Ovary (tissue), 9 donors: ENCODE results near the gene STOML1. TPM values are rescaled to one million over a fixed set of nuclear protein-coding genes. Genes with fewer than 3 reads are reported as not detected.
A peak's percentile ranks its signal among the peaks of the same experiment; 100 is the strongest.

Experiments
- DNase-seq, 5 donors: peaks; one replicate each; pipeline ENCODE4 v3.0.0-alpha.2; 2019 to 2020
- H3K27ac ChIP-seq, 2 donors: fragments of 200-600 bp; one replicate each; pipeline versions ENCODE4 v1.5.1 to v1.8.0; 2019 to 2022
- H3K27me3 ChIP-seq: fragments of 200-600 bp; one replicate; pipeline ENCODE4 v1.8.0; 2022
- H3K36me3 ChIP-seq: fragments of 200-600 bp; sonication (generic); one replicate; pipeline ENCODE4 v1.5.1; 2019
- H3K4me1 ChIP-seq: one replicate; pipeline ENCODE4 v1.8.1; 2013; ENCODE audit warnings: mild to moderate bottlenecking, moderate library complexity; ENCODE audit not compliant: insufficient read depth
- H3K4me3 ChIP-seq: fragments of 200-600 bp; sonication (generic); one replicate; pipeline ENCODE4 v1.5.1; 2017
- H3K9me3 ChIP-seq, 2 donors: fragments of 200-600 bp in 1 of 2; sonication (generic) in 1 of 2; one replicate each; pipeline versions ENCODE4 v1.5.1 to v1.8.1; 2013 to 2019; ENCODE audit warnings: mild to moderate bottlenecking in 1 of 2, moderate library complexity in 1 of 2
- EP300 ChIP-seq: sonication (generic); formaldehyde crosslinking; IDR thresholded peaks from one replicate; pipeline ENCODE4 v1.6.1; 2017; ENCODE audit warnings: antibody characterized with exemption
- POLR2A ChIP-seq: fragments of 450-650 bp; IDR thresholded peaks from one replicate; pipeline ENCODE4 v1.6.1; 2017; ENCODE audit warnings: antibody characterized with exemption, mild to moderate bottlenecking, moderate library complexity
- WGBS, 3 donors: extraction: QIAGEN DNeasy Blood & Tissue Kit in 1 of 3; methylation state at CpG; one replicate each; pipeline versions ENCODE4 v1.1.5 to v1.1.7; 2013 to 2017; 5-methylcytosine and 5-hydroxymethylcytosine counted together
- intact Hi-C, 4 donors: fragments of 100-400 bp; cut with DNase I; formaldehyde crosslinking; loops; one replicate each; pipeline versions ENCODE4 v1.11.0 to v1.15.1; 2022 to 2023
- polyA plus RNA-seq, 2 donors: library from polyadenylated mRNA; stranded (reverse); fragments of 200-250 nt in 1 of 2; fragments of 350-450 nt in 1 of 2; fragmentation: Illumina TruSeq in 1 of 2; extraction: RNeasy Lipid Tissue Mini Kit (QIAGEN cat#74804) in 1 of 2; gene quantifications; one replicate each; pipeline ENCODE4 v1.2.3, GENCODE V29; 2013 to 2014
- total RNA-seq, 7 donors: library from RNA; depleted of rRNA in 2 of 7; stranded (reverse); fragments of >200 nt in 2 of 7; fragmentation: NEBNext Ultra II Directional in 3 of 7; extraction: Animal tissue kit (Norgen Biotek cat#: 25700) in 3 of 7; gene quantifications; one replicate each; pipeline versions ENCODE4 v1.1.0 to v1.2.4, GENCODE V29; 2016 to 2023
- TF ChIP-seq, protein P1 (sequence below), 3 donors: fragments of 450-650 bp in 2 of 3; fragments of 200-600 bp in 1 of 3; IDR thresholded peaks; one replicate each; pipeline versions ENCODE4 v1.5.1 to v1.8.0; 2016 to 2022; ENCODE audit warnings: antibody characterized with exemption in 3 of 3, mild to moderate bottlenecking in 1 of 3
- donor health status: DM: no; HTN: no; CAD: no; lungs with moderate emphysema.
- donor health status: DM: no; HTN: no; CAD: no.
- donor health status: Bipolar disorder and iron deficiency.
- donor health status: DM: yes; HTN: yes; CAD: no.
- donor health status: DM: no; HTN: no; CAD: no.
- donor health status: DM: yes; HTN: yes; CAD: no.

Gene STOML1
- total and polyA plus RNA-seq, 9 donors: 2.1 to 22.9 (median 12.1) TPM

DNA sequence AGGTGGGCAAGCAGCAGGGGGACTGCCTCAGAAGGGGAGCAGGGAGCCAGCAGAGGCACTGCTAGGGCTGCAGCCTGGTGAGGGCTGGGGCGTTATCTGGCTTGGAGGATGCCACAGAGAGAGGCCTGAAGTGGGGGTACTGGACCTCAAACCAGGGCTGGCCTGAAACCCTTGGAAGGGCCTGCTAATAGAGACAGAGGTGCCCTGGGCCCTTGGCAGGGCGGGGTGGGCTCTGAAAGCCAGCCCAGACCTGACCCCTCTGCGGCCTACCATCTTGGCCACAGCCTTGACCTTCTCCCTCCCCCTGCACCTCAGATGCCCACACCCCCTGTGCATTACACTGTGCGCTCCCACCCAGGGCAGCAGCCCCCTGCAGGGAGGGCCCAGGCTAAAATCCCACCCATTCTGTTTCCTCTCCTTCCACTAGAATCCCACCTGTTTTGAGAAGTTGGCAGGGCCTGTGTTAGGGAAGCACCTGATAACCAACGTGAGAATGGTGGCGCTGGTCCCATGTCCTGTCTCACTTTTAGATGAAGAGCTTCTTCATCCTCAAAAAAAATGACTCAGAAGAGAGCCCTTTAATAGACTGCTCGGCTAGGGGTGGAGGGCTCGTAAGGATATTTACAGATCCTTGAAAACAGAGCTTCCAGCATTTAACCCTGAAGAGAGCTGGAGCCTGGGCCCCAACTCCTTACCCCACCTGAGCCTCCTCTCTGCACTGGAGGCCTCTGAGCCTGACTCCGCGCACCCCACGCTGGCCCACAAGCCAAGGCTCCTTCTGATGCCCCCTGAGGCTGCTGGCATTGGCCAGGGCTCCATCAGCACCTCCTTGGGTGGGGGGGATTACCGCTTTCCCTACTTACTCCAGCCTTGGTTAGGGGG lies 36.0 kb downstream of the STOML1 start:
- H3K36me3 ChIP-seq: no peaks in the 10 kb centered on the region
- WGBS, 3 donors: 66 to 80% (median 74%) methylated on average over 12 of the region's 12 CpGs
- TF ChIP-seq POLR2A (no peak), EP300 (no peak)
- TF ChIP-seq, protein P1, sequence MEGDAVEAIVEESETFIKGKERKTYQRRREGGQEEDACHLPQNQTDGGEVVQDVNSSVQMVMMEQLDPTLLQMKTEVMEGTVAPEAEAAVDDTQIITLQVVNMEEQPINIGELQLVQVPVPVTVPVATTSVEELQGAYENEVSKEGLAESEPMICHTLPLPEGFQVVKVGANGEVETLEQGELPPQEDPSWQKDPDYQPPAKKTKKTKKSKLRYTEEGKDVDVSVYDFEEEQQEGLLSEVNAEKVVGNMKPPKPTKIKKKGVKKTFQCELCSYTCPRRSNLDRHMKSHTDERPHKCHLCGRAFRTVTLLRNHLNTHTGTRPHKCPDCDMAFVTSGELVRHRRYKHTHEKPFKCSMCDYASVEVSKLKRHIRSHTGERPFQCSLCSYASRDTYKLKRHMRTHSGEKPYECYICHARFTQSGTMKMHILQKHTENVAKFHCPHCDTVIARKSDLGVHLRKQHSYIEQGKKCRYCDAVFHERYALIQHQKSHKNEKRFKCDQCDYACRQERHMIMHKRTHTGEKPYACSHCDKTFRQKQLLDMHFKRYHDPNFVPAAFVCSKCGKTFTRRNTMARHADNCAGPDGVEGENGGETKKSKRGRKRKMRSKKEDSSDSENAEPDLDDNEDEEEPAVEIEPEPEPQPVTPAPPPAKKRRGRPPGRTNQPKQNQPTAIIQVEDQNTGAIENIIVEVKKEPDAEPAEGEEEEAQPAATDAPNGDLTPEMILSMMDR (IDR thresholded peaks at IDR 0.05): no peak
- no peak overlapping the region for H3K27ac ChIP-seq
- peak in 2 of 5 donors; percentile 15 to 31 for DNase-seq
- H3K4me3 ChIP-seq: no peak overlapping the region
- no peaks in the 10 kb centered on the region for H3K9me3 ChIP-seq
- no peaks in the 10 kb centered on the region for H3K27me3 ChIP-seq
- intact Hi-C loops: loop anchor here in 2 of 4 donors (10.0 kb wide), 2 partner anchors 349 to 359 kb away; no protein-coding TSS in a partner anchor
- peaks cover 12% of the 10 kb centered on the region for H3K4me1 ChIP-seq

DNA sequence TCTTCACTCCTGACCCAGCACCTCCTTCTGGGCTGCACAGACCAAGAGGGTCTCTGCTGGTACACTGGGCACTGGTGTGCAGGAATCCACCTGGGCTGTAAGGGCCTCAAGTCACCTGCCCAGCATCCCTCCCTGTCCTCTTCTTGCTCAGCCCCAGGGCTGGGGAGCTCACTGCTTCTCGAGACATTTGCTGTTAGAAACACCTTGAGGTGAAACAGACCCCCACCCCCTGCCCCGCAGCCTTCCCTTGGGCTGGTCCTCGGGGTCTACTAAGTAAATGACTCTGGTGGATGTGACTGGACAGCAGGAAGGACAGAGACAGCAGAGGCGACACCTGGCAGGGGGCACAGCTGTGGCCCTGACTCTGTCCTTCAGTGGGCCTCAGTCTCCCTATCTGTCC lies 36.8 kb downstream of the STOML1 start:
- Histone ChIP-seq H3K27me3 (no peaks in the 10 kb centered on the region), H3K27ac (no peak overlapping the region), H3K4me3 (no peak overlapping the region), H3K9me3 (no peaks in the 10 kb centered on the region), H3K4me1 (peaks cover 12% of the 10 kb centered on the region), H3K36me3 (no peaks in the 10 kb centered on the region)
- WGBS, 3 donors: 88 to 95% (median 92%) methylated on average over 4 of the region's 4 CpGs
- TF ChIP-seq EP300 (no peak), POLR2A (no peak)
- TF ChIP-seq, protein P1 (IDR thresholded peaks at IDR 0.05): no peak
- peak in 2 of 5 donors; percentile 16 to 28 for DNase-seq
- intact Hi-C loops: loop anchor here in 2 of 4 donors (10.0 kb wide), 2 partner anchors 349 to 359 kb away; no protein-coding TSS in a partner anchor

DNA sequence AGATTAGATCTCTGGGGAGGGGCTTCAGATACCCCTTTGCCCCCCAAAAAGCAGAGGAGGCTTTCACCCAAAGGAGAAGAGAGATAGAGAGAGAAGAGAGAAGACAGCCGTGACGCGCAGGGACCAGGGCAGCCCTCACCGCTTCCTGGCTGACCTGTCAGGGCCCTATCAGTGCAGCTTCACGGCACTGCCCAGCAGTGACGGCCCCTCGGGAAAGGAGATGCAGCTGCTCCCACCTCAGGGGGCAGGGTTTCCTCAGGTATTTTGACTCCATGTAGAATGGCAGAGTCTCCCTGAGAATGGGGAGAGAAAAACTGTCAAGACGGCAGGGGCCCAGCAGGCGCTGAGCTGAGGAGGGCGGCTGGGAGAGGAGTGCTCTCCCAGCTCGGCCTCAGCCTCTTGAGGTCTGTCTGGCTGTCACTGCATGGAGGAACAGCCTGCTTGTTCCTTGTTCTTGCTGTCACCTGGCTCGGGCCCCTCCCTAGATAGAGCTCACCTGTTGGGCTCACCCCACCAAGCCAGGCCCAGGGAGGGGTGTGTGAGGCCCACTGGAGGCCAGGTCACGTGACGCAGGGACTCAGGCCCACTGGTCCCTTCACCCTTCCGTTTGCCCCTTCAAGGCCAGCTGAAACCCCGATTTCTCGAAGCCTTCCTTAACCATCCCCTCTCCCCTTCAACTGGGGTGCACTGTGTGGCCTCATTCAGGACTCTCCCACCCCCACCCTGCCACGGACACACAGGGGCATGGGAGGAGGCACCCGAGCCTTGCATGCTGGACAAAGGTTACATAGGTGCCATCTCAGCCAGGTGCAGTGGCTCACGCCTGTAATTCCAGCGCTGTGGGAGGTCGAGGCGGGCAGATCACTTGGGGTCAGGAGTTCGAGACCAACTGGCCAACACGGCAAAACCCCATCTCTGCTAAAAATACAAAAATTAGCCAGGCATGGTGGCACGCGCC lies 37.6 kb downstream of the STOML1 start:
- Histone ChIP-seq H3K36me3 (no peaks in the 10 kb centered on the region), H3K4me1 (peaks cover 12% of the 10 kb centered on the region), H3K27me3 (no peaks in the 10 kb centered on the region), H3K4me3 (no peak overlapping the region), H3K9me3 (no peaks in the 10 kb centered on the region), H3K27ac (no peak overlapping the region)
- intact Hi-C loops: loop anchor here in 2 of 4 donors (10.0 kb wide), 2 partner anchors 350 to 360 kb away; no protein-coding TSS in a partner anchor
- DNase-seq: peak in 2 of 5 donors; percentile 12 to 32
- WGBS, 3 donors: 80 to 90% (median 86%) methylated on average over 26 to 27 of the region's 27 CpGs
- TF ChIP-seq, protein P1 (IDR thresholded peaks at IDR 0.05): no peak
- TF ChIP-seq EP300 (no peak), POLR2A (no peak)
